PFSK-1 (cell line): ENCODE results near the gene NEK5.

ENCODE experiments used
- POLR2AphosphoS5 ChIP-seq: IDR thresholded peaks from 2 replicates; pipeline ENCODE4 v1.6.1; 2012; ENCODE audit warnings: low read depth, mild to moderate bottlenecking, control low read depth, low read length, moderate library complexity
- REST ChIP-seq, 2 experiments: IDR thresholded peaks; 2 replicates each; pipeline versions ENCODE4 v1.6.1 to v1.8.0; 2011 to 2012; ENCODE audit warnings: low read depth in 2 of 2, low read length in 2 of 2, control low read depth in 1 of 2, inconsistent platforms in 1 of 2, mild to moderate bottlenecking in 1 of 2, moderate library complexity in 1 of 2; ENCODE audit not compliant: insufficient read depth in 1 of 2
- TAF1 ChIP-seq: IDR thresholded peaks from 2 replicates; pipeline ENCODE4 v1.6.1; 2012; ENCODE audit warnings: low read length, control low read depth, borderline replicate concordance; ENCODE audit not compliant: insufficient read depth

GRCh38 chr13:52125547-52125946, 3.3 kb downstream of the NEK5 start:
- no peak for TF ChIP-seq POLR2AphosphoS5
- no peak for TF ChIP-seq REST (IDR thresholded peaks at IDR 0.05; ENCODE audit: insufficient read depth in 1 of 2, low read depth in 2 of 2, low read length in 2 of 2)
- TF ChIP-seq TAF1 = no peak
